ENCODE data around the gene RPL28.

RPL28 gene

DNA sequence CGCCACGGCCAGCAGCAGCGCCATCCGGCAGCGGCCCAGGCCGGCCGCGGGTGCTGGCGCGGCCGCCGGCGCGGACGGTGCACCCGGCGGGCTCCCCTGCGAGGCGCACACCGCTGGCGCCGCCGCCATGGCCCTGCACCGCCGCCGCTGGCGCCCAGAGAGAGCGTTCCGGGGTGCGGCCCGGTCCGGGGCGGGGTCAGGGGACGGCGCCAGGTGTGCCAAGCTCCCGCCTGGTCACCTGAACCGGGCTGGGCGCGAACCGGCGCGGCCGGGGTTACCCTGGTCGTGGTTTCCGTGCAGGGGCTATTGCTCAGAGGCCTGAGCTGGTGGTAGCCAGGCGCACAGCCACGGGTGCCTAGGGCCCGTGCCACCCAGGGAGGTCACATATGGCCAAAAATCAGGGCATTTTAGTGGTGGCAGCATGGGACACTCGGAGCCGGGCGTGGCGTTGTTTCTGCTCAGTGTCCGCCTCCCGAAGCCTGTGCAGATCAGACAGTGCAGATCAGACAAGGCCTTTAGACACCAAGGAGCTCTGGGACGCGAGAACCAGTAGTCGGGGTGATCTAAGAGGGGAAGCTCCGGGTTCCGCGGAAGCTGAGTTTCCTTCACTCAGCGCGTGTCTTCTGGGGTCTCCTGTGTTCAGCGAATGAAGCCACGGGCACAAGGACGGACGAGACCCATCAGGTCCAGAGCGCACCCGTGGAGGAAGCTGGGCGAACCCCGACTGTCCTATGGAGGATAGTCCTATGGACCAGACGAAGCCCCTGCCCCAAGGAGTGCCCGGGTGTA is 1.4 kb upstream of the RPL28 start, which contains the start of gene TMEM238 (continued):
- TF ChIP-seq, protein P1, sequence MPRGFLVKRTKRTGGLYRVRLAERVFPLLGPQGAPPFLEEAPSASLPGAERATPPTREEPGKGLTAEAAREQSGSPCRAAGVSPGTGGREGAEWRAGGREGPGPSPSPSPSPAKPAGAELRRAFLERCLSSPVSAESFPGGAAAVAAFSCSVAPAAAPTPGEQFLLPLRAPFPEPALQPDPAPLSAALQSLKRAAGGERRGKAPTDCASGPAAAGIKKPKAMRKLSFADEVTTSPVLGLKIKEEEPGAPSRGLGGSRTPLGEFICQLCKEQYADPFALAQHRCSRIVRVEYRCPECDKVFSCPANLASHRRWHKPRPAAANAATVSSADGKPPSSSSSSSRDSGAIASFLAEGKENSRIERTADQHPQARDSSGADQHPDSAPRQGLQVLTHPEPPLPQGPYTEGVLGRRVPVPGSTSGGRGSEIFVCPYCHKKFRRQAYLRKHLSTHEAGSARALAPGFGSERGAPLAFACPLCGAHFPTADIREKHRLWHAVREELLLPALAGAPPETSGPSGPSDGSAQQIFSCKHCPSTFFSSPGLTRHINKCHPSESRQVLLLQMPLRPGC (tag by site-specific recombination; IDR thresholded peaks at IDR 0.05) = no peak
- TF ChIP-seq, protein P2, sequence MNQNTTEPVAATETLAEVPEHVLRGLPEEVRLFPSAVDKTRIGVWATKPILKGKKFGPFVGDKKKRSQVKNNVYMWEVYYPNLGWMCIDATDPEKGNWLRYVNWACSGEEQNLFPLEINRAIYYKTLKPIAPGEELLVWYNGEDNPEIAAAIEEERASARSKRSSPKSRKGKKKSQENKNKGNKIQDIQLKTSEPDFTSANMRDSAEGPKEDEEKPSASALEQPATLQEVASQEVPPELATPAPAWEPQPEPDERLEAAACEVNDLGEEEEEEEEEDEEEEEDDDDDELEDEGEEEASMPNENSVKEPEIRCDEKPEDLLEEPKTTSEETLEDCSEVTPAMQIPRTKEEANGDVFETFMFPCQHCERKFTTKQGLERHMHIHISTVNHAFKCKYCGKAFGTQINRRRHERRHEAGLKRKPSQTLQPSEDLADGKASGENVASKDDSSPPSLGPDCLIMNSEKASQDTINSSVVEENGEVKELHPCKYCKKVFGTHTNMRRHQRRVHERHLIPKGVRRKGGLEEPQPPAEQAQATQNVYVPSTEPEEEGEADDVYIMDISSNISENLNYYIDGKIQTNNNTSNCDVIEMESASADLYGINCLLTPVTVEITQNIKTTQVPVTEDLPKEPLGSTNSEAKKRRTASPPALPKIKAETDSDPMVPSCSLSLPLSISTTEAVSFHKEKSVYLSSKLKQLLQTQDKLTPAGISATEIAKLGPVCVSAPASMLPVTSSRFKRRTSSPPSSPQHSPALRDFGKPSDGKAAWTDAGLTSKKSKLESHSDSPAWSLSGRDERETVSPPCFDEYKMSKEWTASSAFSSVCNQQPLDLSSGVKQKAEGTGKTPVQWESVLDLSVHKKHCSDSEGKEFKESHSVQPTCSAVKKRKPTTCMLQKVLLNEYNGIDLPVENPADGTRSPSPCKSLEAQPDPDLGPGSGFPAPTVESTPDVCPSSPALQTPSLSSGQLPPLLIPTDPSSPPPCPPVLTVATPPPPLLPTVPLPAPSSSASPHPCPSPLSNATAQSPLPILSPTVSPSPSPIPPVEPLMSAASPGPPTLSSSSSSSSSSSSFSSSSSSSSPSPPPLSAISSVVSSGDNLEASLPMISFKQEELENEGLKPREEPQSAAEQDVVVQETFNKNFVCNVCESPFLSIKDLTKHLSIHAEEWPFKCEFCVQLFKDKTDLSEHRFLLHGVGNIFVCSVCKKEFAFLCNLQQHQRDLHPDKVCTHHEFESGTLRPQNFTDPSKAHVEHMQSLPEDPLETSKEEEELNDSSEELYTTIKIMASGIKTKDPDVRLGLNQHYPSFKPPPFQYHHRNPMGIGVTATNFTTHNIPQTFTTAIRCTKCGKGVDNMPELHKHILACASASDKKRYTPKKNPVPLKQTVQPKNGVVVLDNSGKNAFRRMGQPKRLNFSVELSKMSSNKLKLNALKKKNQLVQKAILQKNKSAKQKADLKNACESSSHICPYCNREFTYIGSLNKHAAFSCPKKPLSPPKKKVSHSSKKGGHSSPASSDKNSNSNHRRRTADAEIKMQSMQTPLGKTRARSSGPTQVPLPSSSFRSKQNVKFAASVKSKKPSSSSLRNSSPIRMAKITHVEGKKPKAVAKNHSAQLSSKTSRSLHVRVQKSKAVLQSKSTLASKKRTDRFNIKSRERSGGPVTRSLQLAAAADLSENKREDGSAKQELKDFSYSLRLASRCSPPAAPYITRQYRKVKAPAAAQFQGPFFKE (tag by site-specific recombination; IDR thresholded peaks at IDR 0.05; ENCODE audit: borderline replicate concordance) = no peak

DNA sequence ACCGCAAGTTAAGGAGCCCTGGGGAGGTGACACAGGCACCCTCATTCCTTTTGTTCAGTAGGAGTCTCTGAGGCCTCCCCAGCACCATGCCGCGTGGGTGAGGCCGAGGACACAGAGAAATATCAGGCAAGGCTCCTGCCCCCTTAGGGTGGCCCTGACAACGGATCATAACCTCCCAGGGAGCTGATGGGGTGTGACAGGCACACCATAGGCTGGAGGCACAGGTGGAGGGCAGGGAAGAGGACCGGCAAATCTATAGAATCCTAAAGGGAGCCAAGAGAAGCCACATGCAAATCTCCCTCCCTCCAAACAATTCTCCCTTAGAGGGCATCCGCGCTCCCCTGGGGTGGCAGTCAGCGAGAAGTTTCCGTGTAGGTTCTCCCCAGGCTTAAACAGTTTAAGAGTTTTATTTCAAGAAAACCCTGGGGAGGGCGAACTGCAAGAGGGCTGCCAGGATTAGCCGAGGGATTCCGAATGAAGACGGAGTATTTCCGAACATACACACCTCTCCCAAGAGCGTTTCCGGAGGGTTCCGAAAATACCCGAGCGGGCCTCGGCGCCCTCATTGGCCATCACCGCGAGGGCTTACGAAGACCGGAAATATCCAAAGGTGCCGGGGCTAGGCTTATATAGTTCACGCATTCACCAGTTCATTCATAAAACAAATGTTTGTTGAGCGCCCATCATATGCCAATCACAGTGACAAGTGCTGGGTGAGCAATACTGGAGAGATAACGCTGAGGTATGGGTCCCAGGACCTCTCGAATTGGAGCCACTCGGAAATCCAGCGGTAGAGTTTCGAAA is 610 bp upstream of the RPL28 start:
- CTCF ChIA-PET = interaction anchor here (0.5 to 3.2 kb wide), 7 partner anchors 80 to 372 kb away, joined by 3 to 23 read pairs (median 3); no protein-coding TSS in a partner anchor
- Histone ChIP-seq H3K4me1 (ENCODE audit: control insufficient read depth, insufficient read depth, low read length) (peaks cover 24% of the 10 kb centered on the region), H3K36me3 (ENCODE audit: control insufficient read depth in 2 of 2, insufficient read depth in 1 of 2, low read length in 2 of 2) (peaks cover 8 to 39% of the 10 kb centered on the region in 2 experiments), H3K4me3 (ENCODE audit: low read depth, low read length) (peak overlapping the region; percentile 66), H3K9me3 (ENCODE audit: control insufficient read depth, insufficient read depth, low read depth, low read length) (no peaks in the 10 kb centered on the region), H3K27ac (ENCODE audit: extremely low read depth, low read depth, low read length) (peak overlapping the region; percentile 84)
- POLR2A ChIA-PET = interaction anchor here (0.6 to 7.3 kb wide), 10 partner anchors 15 to 305 kb away, joined by 3 to 78 read pairs (median 4); partner anchors contain the start of genes FIZ1, ISOC2, KMT5C and UBE2S
- TF ChIP-seq ZNF549 (tag by site-specific recombination; IDR thresholded peaks at IDR 0.05) (no peak), GLIS1 (tag by site-specific recombination; IDR thresholded peaks at IDR 0.05) (peak; percentile 98), ZNF311 (tag by site-specific recombination; IDR thresholded peaks at IDR 0.05; ENCODE audit: borderline replicate concordance) (no peak), KLF8 (tag by site-specific recombination; IDR thresholded peaks at IDR 0.05) (no peak), ZBTB48 (tag by site-specific recombination; IDR thresholded peaks at IDR 0.05) (0 out of 2 replicates have a peak, but pooled peaks have one; percentile 25), ZNF394 (tag by site-specific recombination; IDR thresholded peaks at IDR 0.05; ENCODE audit: borderline replicate concordance) (no peak), ZNF132 (tag by site-specific recombination; IDR thresholded peaks at IDR 0.05; ENCODE audit: borderline replicate concordance) (no peak), ZNF792 (tag by site-specific recombination; IDR thresholded peaks at IDR 0.05) (no peak), ZSCAN30 (tag by site-specific recombination; IDR thresholded peaks at IDR 0.05) (no peak), ZFP37 (tag by site-specific recombination; IDR thresholded peaks at IDR 0.05) (no peak), SCRT2 (tag by site-specific recombination; IDR thresholded peaks at IDR 0.05) (peak; percentile 45; the same call in 1 of the 2 replicates), GLIS2 (tag by site-specific recombination; IDR thresholded peaks at IDR 0.05) (peak; percentile 40; the same call in 1 of the 2 replicates), ZNF791 (tag by site-specific recombination; IDR thresholded peaks at IDR 0.05) (no peak), ZBTB21 (tag by site-specific recombination; IDR thresholded peaks at IDR 0.05) (no peak), ZFP69B (tag by site-specific recombination; IDR thresholded peaks at IDR 0.05) (no peak)
- TF ChIP-seq, protein P2 (tag by site-specific recombination; IDR thresholded peaks at IDR 0.05; ENCODE audit: borderline replicate concordance) = no peak
- TF ChIP-seq, protein P3, sequence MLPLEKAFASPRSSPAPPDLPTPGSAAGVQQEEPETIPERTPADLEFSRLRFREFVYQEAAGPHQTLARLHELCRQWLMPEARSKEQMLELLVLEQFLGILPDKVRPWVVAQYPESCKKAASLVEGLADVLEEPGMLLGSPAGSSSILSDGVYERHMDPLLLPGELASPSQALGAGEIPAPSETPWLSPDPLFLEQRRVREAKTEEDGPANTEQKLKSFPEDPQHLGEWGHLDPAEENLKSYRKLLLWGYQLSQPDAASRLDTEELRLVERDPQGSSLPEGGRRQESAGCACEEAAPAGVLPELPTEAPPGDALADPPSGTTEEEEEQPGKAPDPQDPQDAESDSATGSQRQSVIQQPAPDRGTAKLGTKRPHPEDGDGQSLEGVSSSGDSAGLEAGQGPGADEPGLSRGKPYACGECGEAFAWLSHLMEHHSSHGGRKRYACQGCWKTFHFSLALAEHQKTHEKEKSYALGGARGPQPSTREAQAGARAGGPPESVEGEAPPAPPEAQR (tag by site-specific recombination; IDR thresholded peaks at IDR 0.05) = no peak
